GM19023 (cell line): ENCODE data around the gene SEMA5A.

ENCODE experiments used
- ATAC-seq: cut with Tn5 transposase; IDR thresholded peaks from one replicate; pipeline ENCODE4 v1.9.1; 2021; ENCODE audit warnings: mild to moderate bottlenecking, moderate library complexity; ENCODE audit not compliant: unreplicated experiment

The SEMA5A gene

GRCh38 chr5:9545992-9546851 is at the start of gene SEMA5A:
Gene SEMA5A (minus strand): TSS chr5:9546075. CDS start chr5:9379946, 166,129 bp downstream.
- ATAC-seq: no peak

- no peak for ATAC-seq
Measured at GRCh38 chr5:9594913-9595312, 49.0 kb upstream of the SEMA5A start.

- no peak for ATAC-seq
Measured at GRCh38 chr5:9589049-9589835, 43.4 kb upstream of the SEMA5A start.

GRCh38 chr5:9588254-9588653 is 42.4 kb upstream of the SEMA5A start:
- ATAC-seq: no peak

GRCh38 chr5:9587135-9587534 is 41.3 kb upstream of the SEMA5A start:
- no peak for ATAC-seq

- ATAC-seq: no peak
Measured at GRCh38 chr5:9582406-9582805, 36.5 kb upstream of the SEMA5A start.

- ATAC-seq: no peak
Measured at GRCh38 chr5:9573796-9574195, 27.9 kb upstream of the SEMA5A start.

GRCh38 chr5:9572246-9572645 is 26.4 kb upstream of the SEMA5A start:
- ATAC-seq: no peak

GRCh38 chr5:9570876-9571275 is 25.0 kb upstream of the SEMA5A start:
- no peak for ATAC-seq

- no peak for ATAC-seq
Measured at GRCh38 chr5:9567039-9567438, 21.2 kb upstream of the SEMA5A start.

GRCh38 chr5:9564752-9565151 is 18.9 kb upstream of the SEMA5A start:
- no peak for ATAC-seq

- no peak for ATAC-seq
Measured at GRCh38 chr5:9562141-9562540, 16.3 kb upstream of the SEMA5A start.

GRCh38 chr5:9559965-9560364 is 14.1 kb upstream of the SEMA5A start:
- ATAC-seq: no peak

GRCh38 chr5:9558319-9558965 is 12.6 kb upstream of the SEMA5A start:
- no peak for ATAC-seq

GRCh38 chr5:9557696-9558095 is 11.8 kb upstream of the SEMA5A start:
- ATAC-seq: no peak

GRCh38 chr5:9555961-9556360 is 10.1 kb upstream of the SEMA5A start:
- ATAC-seq: no peak

GRCh38 chr5:9554122-9554521 is 8.2 kb upstream of the SEMA5A start:
- ATAC-seq: no peak

GRCh38 chr5:9553561-9553960 is 7.7 kb upstream of the SEMA5A start:
- no peak for ATAC-seq

GRCh38 chr5:9551567-9552537 is 6.0 kb upstream of the SEMA5A start:
- ATAC-seq: no peak

GRCh38 chr5:9549941-9550340 is 4.1 kb upstream of the SEMA5A start:
- no peak for ATAC-seq
